ENCODE measurements around the gene PDCD2L. TPM values are rescaled to one million over a fixed set of nuclear protein-coding genes. Genes with fewer than 3 reads are reported as not detected.

PDCD2L gene
- polyA plus RNA-seq, 1 of the 3 experiments (the other 2 are of a cell fraction): 20.8 TPM

GRCh38 chr19:34373601-34374288 is 30.5 kb upstream of the PDCD2L start (continued):
- TF ChIP-seq IRF3 (IDR thresholded peaks at IDR 0.05; ENCODE audit: low read depth, low read length): no peak
- TF ChIP-seq MXI1 (IDR thresholded peaks at IDR 0.05; ENCODE audit: low read depth, low read length): no peak
- TF ChIP-seq YY1 (IDR thresholded peaks at IDR 0.05; ENCODE audit: low read depth): no peak
- TF ChIP-seq USF2 (IDR thresholded peaks at IDR 0.05; ENCODE audit: borderline replicate concordance, low read depth, low read length): no peak
- no peak for TF ChIP-seq USF1 (IDR thresholded peaks at IDR 0.05; ENCODE audit: borderline replicate concordance, low read depth)
- TF ChIP-seq FOXM1 (IDR thresholded peaks at IDR 0.05; ENCODE audit: low read depth): no peak
- TF ChIP-seq JUND (IDR thresholded peaks at IDR 0.05): no peak
- no peak for TF ChIP-seq TEAD4 (IDR thresholded peaks at IDR 0.05; ENCODE audit: borderline replicate concordance, insufficient read depth)
- TF ChIP-seq CTCF (IDR thresholded peaks at IDR 0.05): no peak

GRCh38 chr19:34375598-34375997 is 28.6 kb upstream of the PDCD2L start:
- Histone ChIP-seq H3F3A (replicated peaks; ENCODE audit: insufficient read depth) (no peaks in the 10 kb centered on the region), H3K9ac (no peak overlapping the region), H3K9me3 (no peaks in the 10 kb centered on the region), H3K27ac (ENCODE audit: low read depth in 2 of 2, low read length in 1 of 2) (no peak overlapping the region), H3K79me2 (ENCODE audit: insufficient read depth) (0 out of 2 replicates have a peak, but pooled peaks cover 7% of the 10 kb centered on the region), H3K36me3 (replicated peaks in 1 of 2; ENCODE audit: control insufficient read depth in 1 of 2, insufficient read depth in 2 of 2, low read length in 1 of 2) (peaks cover 24 to 39% of the 10 kb centered on the region in 2 experiments), H3K9me2 (no peaks in the 10 kb centered on the region), H3K27me3 (ENCODE audit: insufficient read depth) (no peaks in the 10 kb centered on the region), H3K4me2 (no peak overlapping the region), H3K4me1 (ENCODE audit: control insufficient read depth in 1 of 2, insufficient read depth in 2 of 2, low read depth in 1 of 2, low read length in 1 of 2) (no peaks in the 10 kb centered on the region), H4K20me1 (ENCODE audit: insufficient read depth) (no peaks in the 10 kb centered on the region), H2AFZ (ENCODE audit: low read depth) (no peak overlapping the region), H3K4me3 (ENCODE audit: low read depth in 2 of 2, low read length in 1 of 2) (no peak overlapping the region)
- DNase-seq: no peak
- TF ChIP-seq ZBTB33 (IDR thresholded peaks at IDR 0.05; ENCODE audit: borderline replicate concordance, low read depth): no peak
- TF ChIP-seq USF1 (IDR thresholded peaks at IDR 0.05; ENCODE audit: borderline replicate concordance, low read depth): no peak
- TF ChIP-seq TCF12 (IDR thresholded peaks at IDR 0.05): no peak
- no peak for TF ChIP-seq POLR2AphosphoS5 (IDR thresholded peaks at IDR 0.05; ENCODE audit: low read depth, low read length)
- no peak for TF ChIP-seq RXRA (IDR thresholded peaks at IDR 0.05; ENCODE audit: borderline replicate concordance, low read depth)
- TF ChIP-seq SIN3A (IDR thresholded peaks at IDR 0.05; ENCODE audit: borderline replicate concordance, low read depth, low read length): no peak
- no peak for TF ChIP-seq FOSL2 (IDR thresholded peaks at IDR 0.05; ENCODE audit: borderline replicate concordance, low read depth)
- WGBS (ENCODE audit: low lambda C conversion rate): 88% methylated on average over 7 of the region's 8 CpGs
- ChIA-PET POLR2A (no interaction called here), CTCF (no interaction called here)

All from SK-N-SH (cell line).